Adrenal gland (tissue), 12 donors: ENCODE results near the gene OR6T1. TPM values are rescaled to one million over a fixed set of nuclear protein-coding genes. Genes with fewer than 3 reads are reported as not detected.

Experiments
- DNase-seq, 7 donors: peaks; one replicate each; pipeline ENCODE4 v3.0.0-alpha.2; 2019 to 2020
- H3K27ac ChIP-seq, 5 donors: fragments of 200-600 bp; sonication (generic) in 4 of 5; 1 replicate in 3 of 5; 2 replicates in 2 of 5; pipeline versions ENCODE4 v1.5.1 to v1.8.0; 2016 to 2020; ENCODE audit warnings: mild to moderate bottlenecking in 1 of 5
- H3K27me3 ChIP-seq: fragments of 200-600 bp; 2 replicates; pipeline ENCODE4 v1.8.0; 2021
- H3K36me3 ChIP-seq, 2 donors: fragments of 200-600 bp; replicated peaks in 1 of 2; 1 replicate in 1 of 2; 2 replicates in 1 of 2; pipeline versions ENCODE4 v1.5.1 to v1.8.0; 2018 to 2022
- H3K4me1 ChIP-seq, 2 donors: fragments of 200-600 bp; replicated peaks in 1 of 2; 1 replicate in 1 of 2; 2 replicates in 1 of 2; pipeline versions ENCODE4 v1.5.1 to v1.8.0; 2018 to 2021
- H3K4me3 ChIP-seq, 4 donors: fragments of 200-600 bp; sonication (generic) in 3 of 4; one replicate each; pipeline ENCODE4 v1.5.1; 2016 to 2018
- H3K9me3 ChIP-seq, 3 donors: fragments of 200-600 bp; sonication (generic) in 1 of 3; replicated peaks in 1 of 3; 1 replicate in 2 of 3; 2 replicates in 1 of 3; pipeline versions ENCODE4 v1.5.1 to v1.8.0; 2016 to 2021
- CTCF ChIP-seq, 6 experiments: fragments of 450-650 bp in 4 of 6; fragments of 200-600 bp in 2 of 6; sonication (generic) in 1 of 6; IDR thresholded peaks; 1 replicate in 5 of 6; 2 replicates in 1 of 6; pipeline versions ENCODE4 v1.5.1 to v1.8.0; 2016 to 2021; ENCODE audit warnings: antibody characterized with exemption in 6 of 6, mild to moderate bottlenecking in 2 of 6, moderate library complexity in 1 of 6
- POLR2A ChIP-seq, 2 donors: fragments of 450-650 bp; IDR thresholded peaks; one replicate each; pipeline ENCODE4 v1.6.1; 2017; ENCODE audit warnings: antibody characterized with exemption in 2 of 2, mild to moderate bottlenecking in 2 of 2, moderate library complexity in 1 of 2
- WGBS, 4 donors: extraction: QIAGEN DNeasy Blood & Tissue Kit in 2 of 4; methylation state at CpG; one replicate each; pipeline versions ENCODE4 v1.1.5 to v1.1.7; 2013 to 2017; 5-methylcytosine and 5-hydroxymethylcytosine counted together
- intact Hi-C, 2 donors: fragments of 100-400 bp; cut with DNase I; formaldehyde crosslinking; loops; one replicate each; pipeline versions ENCODE4 v1.14.1 to v1.15.0; 2022 to 2023
- polyA plus RNA-seq, 3 donors: library from polyadenylated mRNA; stranded (reverse); fragments of 200-250 nt in 2 of 3; fragments of 350-450 nt in 1 of 3; fragmentation: Illumina TruSeq in 1 of 3; extraction: RNeasy Lipid Tissue Mini Kit (QIAGEN cat#74804) in 1 of 3; gene quantifications; one replicate each; pipeline ENCODE4 v1.2.3, GENCODE V29; 2013 to 2014
- total RNA-seq, 9 donors: library from RNA; depleted of rRNA in 4 of 9; stranded (reverse); fragments of >200 nt in 4 of 9; fragments of 120-200 nt in 1 of 9; fragmentation: NEBNext Ultra II Directional in 1 of 9; extraction: Animal tissue kit (Norgen Biotek cat#: 25700) in 1 of 9; gene quantifications; one replicate each; pipeline versions ENCODE4 v1.1.0 to v1.2.4, GENCODE V29; 2013 to 2023
- donor health status: healthy with polysubstance abuse.
- donor health status: Bipolar disorder and iron deficiency.
- donor health status: DM: yes; HTN: yes; CAD: no.
- donor health status: DM: no; HTN: no; CAD: no.
- donor health status: DM: no; HTN: no; CAD: no.
- donor health status: DM: yes; HTN: yes; CAD: no.

OR6T1 gene
- total and polyA plus RNA-seq, 12 donors: not detected

- Histone ChIP-seq H3K4me1 (no peaks in the 10 kb centered on the region), H3K27me3 (no peaks in the 10 kb centered on the region), H3K27ac (no peak overlapping the region), H3K9me3 (no peaks in the 10 kb centered on the region), H3K36me3 (no peaks in the 10 kb centered on the region), H3K4me3 (no peak overlapping the region)
- TF ChIP-seq CTCF (IDR thresholded peaks at IDR 0.05) (no peak), POLR2A (IDR thresholded peaks at IDR 0.05) (no peak)
- WGBS, 4 donors: 48 to 58% (median 57%) methylated on average over 3 of the region's 3 CpGs
- DNase-seq: no peak
- intact Hi-C loops: no loop called here
Measured at GRCh38 chr11:123904932-123905331, 38.7 kb downstream of the OR6T1 start.

GRCh38 chr11:123903932-123904331 lies 39.7 kb downstream of the OR6T1 start:
- Histone ChIP-seq H3K4me3 (no peak overlapping the region), H3K27me3 (no peaks in the 10 kb centered on the region), H3K9me3 (no peaks in the 10 kb centered on the region), H3K27ac (no peak overlapping the region), H3K36me3 (no peaks in the 10 kb centered on the region), H3K4me1 (no peaks in the 10 kb centered on the region)
- DNase-seq: no peak
- 67 to 89% (median 82%) methylated on average over 2 of the region's 2 CpGs for WGBS, 4 donors
- TF ChIP-seq CTCF (IDR thresholded peaks at IDR 0.05) (no peak), POLR2A (IDR thresholded peaks at IDR 0.05) (no peak)
- intact Hi-C loops: no loop called here

GRCh38 chr11:123901867-123902266 lies 41.8 kb downstream of the OR6T1 start, which contains the start of gene OR8D4:
OR8D4 (plus strand) TSS chr11:123902167; CDS start chr11:123906432, 4,265 bp downstream.
- no peaks in the 10 kb centered on the region for H3K27me3 ChIP-seq
- intact Hi-C loops: no loop called here
- no peak for TF ChIP-seq POLR2A (IDR thresholded peaks at IDR 0.05)
- no peak within 1 kb of the TSS for H3K27ac ChIP-seq
- H3K36me3 ChIP-seq: no peaks in the 10 kb centered on the region
- no peaks in the 10 kb centered on the region for H3K9me3 ChIP-seq
- 71 to 86% (median 81%) methylated on average over 1 of the region's 1 CpG for whole genome bisulfite sequencing, 4 donors
- DNase-seq: no peak
- H3K4me3 ChIP-seq: no peak within 1 kb of the TSS
- no peaks in the 10 kb centered on the region for H3K4me1 ChIP-seq

- 51 to 57% (median 55%) methylated on average over 3 of the region's 3 CpGs for WGBS, 4 donors
- H3K4me1 ChIP-seq: no peaks in the 10 kb centered on the region
- no peak overlapping the region for H3K4me3 ChIP-seq
- no peaks in the 10 kb centered on the region for H3K27me3 ChIP-seq
- DNase-seq: peak in 1 of 7 donors; percentile 44
- intact Hi-C loops: no loop called here
- TF ChIP-seq CTCF (IDR thresholded peaks at IDR 0.05) (no peak), POLR2A (IDR thresholded peaks at IDR 0.05) (no peak)
- H3K27ac ChIP-seq: no peak overlapping the region
- H3K9me3 ChIP-seq: no peaks in the 10 kb centered on the region
- H3K36me3 ChIP-seq: no peaks in the 10 kb centered on the region
Measured at GRCh38 chr11:123899792-123900191, 43.8 kb downstream of the OR6T1 start.

Other genes with a start within 250 kb of the OR6T1 start
- 10 to 100 TPM in 1 of 9 donors, 1 to 10 TPM in 8; 1.5 to 11.2 (median 6.3) TPM for gene ZNF202, start 202.2 kb downstream of the OR6T1 start, total RNA-seq
- 10 to 100 TPM in 1 of 3 donors, 1 to 10 TPM in 2; 6.6 to 10.9 (median 9.3) TPM for gene ZNF202, start 202.2 kb downstream of the OR6T1 start, polyA plus RNA-seq
- not detected for gene OR6X1, start 189.3 kb downstream of the OR6T1 start, total RNA-seq
- not detected for gene OR6X1, start 189.3 kb downstream of the OR6T1 start, polyA plus RNA-seq
- not detected for gene OR6M1, start 137.5 kb downstream of the OR6T1 start, total RNA-seq
- gene OR6M1, start 137.5 kb downstream of the OR6T1 start, polyA plus RNA-seq: not detected
- gene TMEM225, start 58.2 kb downstream of the OR6T1 start, total RNA-seq: not detected
- not detected for gene TMEM225, start 58.2 kb downstream of the OR6T1 start, polyA plus RNA-seq
- gene OR8D4, start 41.7 kb downstream of the OR6T1 start, total RNA-seq: under 1 TPM in 1 of 9 donors, not detected in 8; 0.11 TPM
- gene OR8D4, start 41.7 kb downstream of the OR6T1 start, polyA plus RNA-seq: not detected
- gene OR4D5, start 4.2 kb downstream of the OR6T1 start, total RNA-seq: under 1 TPM in 1 of 9 donors, not detected in 8; 0.22 TPM
- gene OR4D5, start 4.2 kb downstream of the OR6T1 start, polyA plus RNA-seq: not detected
- not detected for gene OR10S1, start 33.9 kb upstream of the OR6T1 start, total RNA-seq
- gene OR10S1, start 33.9 kb upstream of the OR6T1 start, polyA plus RNA-seq: not detected
- gene OR10G6, start 51.3 kb upstream of the OR6T1 start, total RNA-seq: not detected
- not detected for gene OR10G6, start 51.3 kb upstream of the OR6T1 start, polyA plus RNA-seq
- under 1 TPM in 1 of 9 donors, not detected in 8; 0.06 TPM for gene OR10G4, start 69.2 kb upstream of the OR6T1 start, total RNA-seq
- gene OR10G4, start 69.2 kb upstream of the OR6T1 start, polyA plus RNA-seq: not detected
- gene OR10G9, start 79.2 kb upstream of the OR6T1 start, total RNA-seq: not detected
- not detected for gene OR10G9, start 79.2 kb upstream of the OR6T1 start, polyA plus RNA-seq
- gene OR10G8, start 83.0 kb upstream of the OR6T1 start, total RNA-seq: not detected
- gene OR10G8, start 83.0 kb upstream of the OR6T1 start, polyA plus RNA-seq: not detected
- not detected for gene OR10G7, start 97.5 kb upstream of the OR6T1 start, total RNA-seq
- not detected for gene OR10G7, start 97.5 kb upstream of the OR6T1 start, polyA plus RNA-seq
- 10 to 100 TPM; 22.1 to 81.3 (median 39.9) TPM for gene VWA5A, start 171.6 kb upstream of the OR6T1 start, total RNA-seq
- 10 to 100 TPM; 16.5 to 50.5 (median 26.4) TPM for gene VWA5A, start 171.6 kb upstream of the OR6T1 start, polyA plus RNA-seq
- not detected for gene OR10D3, start 239.5 kb upstream of the OR6T1 start, total RNA-seq
- not detected for gene OR10D3, start 239.5 kb upstream of the OR6T1 start, polyA plus RNA-seq